HepG2 (cell line): ENCODE data around the gene TIAM1. TPM values are rescaled to one million over a fixed set of nuclear protein-coding genes. Genes with fewer than 3 reads are reported as not detected.

Source experiments
- ATAC-seq: fragments of 200-7000 bp; cut with Tn5 transposase; 3 replicates; pipeline ENCODE4 v1.9.1; 2020; ENCODE audit warnings: mild to moderate bottlenecking, moderate library complexity
- BruUV-seq: library from RNA; stranded (reverse); fragments of 400-500 nt; replicated peaks from 2 replicates; lab custom pipeline; 2021; lab: Mats Ljungman, UMichigan
- CTCF ChIA-PET: fragments of 300-600 bp; formaldehyde crosslinking; extraction: SDS; loops from one replicate; lab custom pipeline; 2021; ENCODE audit warnings: low total read pairs, inconsistent platforms, low intra/inter-chr PET ratio; lab: Yijun Ruan, JAX
- POLR2A ChIA-PET: fragments of 350-600 bp; sonication (Branson Sonifier 250); formaldehyde crosslinking; loops from one replicate; lab custom pipeline; 2020; ENCODE audit warnings: antibody characterized with exemption, inconsistent platforms; lab: Yijun Ruan, JAX
- DNase-seq: peaks from one replicate; pipeline ENCODE4 v3.0.0-alpha.2; 2015; ENCODE audit warnings: low spot score
- FAIRE-seq: peaks from 3 replicates; lab custom pipeline; 2011; peaks lifted over from hg19 to GRCh38; lab: Jason Lieb, UNC
- H2AFZ ChIP-seq: one replicate; pipeline ENCODE4 v1.6.1; 2011; ENCODE audit warnings: low read length, inconsistent platforms
- H3K27ac ChIP-seq: fragments of 300-600 bp; 3 replicates; pipeline ENCODE4 v1.8.0; 2011; ENCODE audit warnings: mixed run types, mild to moderate bottlenecking, mixed read lengths, low read length, inconsistent platforms; ENCODE audit not compliant: insufficient read depth; ENCODE audit errors: extremely low read length
- H3K27me3 ChIP-seq, 2 experiments: fragments of 200-600 bp in 1 of 2; 2 replicates in 1 of 2; 3 replicates in 1 of 2; pipeline versions ENCODE4 v1.6.0 to v1.8.0; 2011; ENCODE audit warnings: low read length in 2 of 2, mild to moderate bottlenecking in 2 of 2, moderate library complexity in 2 of 2, inconsistent platforms in 1 of 2; ENCODE audit not compliant: insufficient read depth in 2 of 2, control insufficient read depth in 1 of 2
- H3K36me3 ChIP-seq, 2 experiments: fragments of 200-600 bp in 1 of 2; replicated peaks in 1 of 2; 2 replicates in 1 of 2; 3 replicates in 1 of 2; pipeline versions ENCODE4 v1.5.1 to v1.8.0; 2011; ENCODE audit warnings: low read length in 2 of 2, inconsistent platforms in 1 of 2; ENCODE audit not compliant: insufficient read depth in 2 of 2, control insufficient read depth in 1 of 2
- H3K4me1 ChIP-seq: 2 replicates; pipeline ENCODE4 v1.5.1; 2012; ENCODE audit warnings: low read length, inconsistent platforms; ENCODE audit not compliant: insufficient read depth
- H3K4me2 ChIP-seq: 2 replicates; pipeline ENCODE4 v1.6.0; 2011; ENCODE audit warnings: low read depth, low read length, inconsistent platforms
- H3K4me3 ChIP-seq, 3 experiments: fragments of 200-600 bp in 1 of 3; sonication (generic), shearing (Covaris generic) in 1 of 3; replicated peaks in 1 of 3; 2 replicates each; pipeline ENCODE4 v1.5.1; 2011 to 2016; ENCODE audit warnings: low read length in 3 of 3, inconsistent platforms in 2 of 3, low read depth in 2 of 3, mild to moderate bottlenecking in 2 of 3, control low read depth in 1 of 3, mixed read lengths in 1 of 3; ENCODE audit not compliant: insufficient read depth in 1 of 3
- H3K79me2 ChIP-seq: one replicate; pipeline ENCODE4 v1.6.1; 2011; ENCODE audit warnings: low read length, inconsistent platforms; ENCODE audit not compliant: insufficient read depth
- H3K9ac ChIP-seq: 2 replicates; pipeline ENCODE4 v1.6.0; 2011; ENCODE audit warnings: mild to moderate bottlenecking, low read depth, low read length, inconsistent platforms; ENCODE audit not compliant: insufficient read depth
- H3K9me3 ChIP-seq: 2 replicates; pipeline ENCODE4 v1.5.1; 2012; ENCODE audit warnings: mild to moderate bottlenecking, low read length
- H4K20me1 ChIP-seq: 2 replicates; pipeline ENCODE4 v1.6.0; 2011; ENCODE audit warnings: inconsistent platforms, mild to moderate bottlenecking, low read length, moderate library complexity; ENCODE audit not compliant: insufficient read depth
- E2F5 ChIP-seq: sonication (generic); formaldehyde crosslinking; conservative IDR thresholded peaks from 2 replicates; pipeline ENCODE4 v1.4.0; 2020; ENCODE audit warnings: missing genetic modification reagents
- MIER3 ChIP-seq: IDR thresholded peaks from 2 replicates; pipeline ENCODE4 v1.6.1; 2016; ENCODE audit warnings: missing compliant biosample characterization, borderline replicate concordance
- ZNF281 ChIP-seq: sonication (generic); formaldehyde crosslinking; IDR thresholded peaks from 2 replicates; pipeline ENCODE4 v1.4.0; 2020; ENCODE audit warnings: missing genetic modification reagents, borderline replicate concordance
- ZNF790 ChIP-seq: sonication (generic); formaldehyde crosslinking; IDR thresholded peaks from 2 replicates; pipeline ENCODE4 v1.8.0; 2022; ENCODE audit warnings: missing genetic modification reagents, mild to moderate bottlenecking, borderline replicate concordance
- WGBS: methylation state at CpG from one replicate; pipeline ENCODE4 v1.1.6; 2017; ENCODE audit warnings: low lambda C conversion rate; 5-methylcytosine and 5-hydroxymethylcytosine counted together
- in situ Hi-C: cut with HindIII; loops from 2 replicates; pipeline ENCODE4 v1.10.0; 2017; ENCODE audit warnings: low pct_unique_long_range_greater_than_20kb; ENCODE audit not compliant: extremely low pct_ligation_motif_present
- intact Hi-C: fragments of 100-400 bp; cut with micrococcal nuclease; formaldehyde crosslinking; loops from one replicate; pipeline ENCODE4 v1.10.0; 2022; ENCODE audit not compliant: unreplicated experiment
- polyA plus RNA-seq, 8 experiments: library from polyadenylated mRNA; depleted of rRNA in 3 of 8; stranded (reverse) in 7 of 8; unstranded in 1 of 8; fragments of >200 nt; fragmentation: Illumina TruSeq in 4 of 8; extraction: Trizol in 4 of 8; gene quantifications; 2 replicates each; pipeline versions ENCODE4 v1.2.1 to v1.2.3, GENCODE V29; 2011 to 2016; ENCODE audit warnings: low read depth in 4 of 8, missing spikeins in 1 of 8, mixed read lengths in 1 of 8; ENCODE audit not compliant: insufficient read depth in 1 of 8
- total RNA-seq, 5 experiments: library from RNA; depleted of rRNA; stranded (reverse); fragments of >200 nt; fragmentation: Illumina TruSeq; extraction: Trizol; gene quantifications; 2 replicates each; pipeline ENCODE4 v1.2.3, GENCODE V29; 2016; ENCODE audit warnings: low read depth in 1 of 5

TIAM1 gene
- total and polyA plus RNA-seq, 2 of the 13 experiments (the other 11 are each of a cell fraction or from before 2014, with no cell fraction given) = 0.13 to 0.24 TPM

- in situ Hi-C loops (no loop called here), intact Hi-C loops (no loop called here)
- no TSS peak for BruUV-seq
- H3K36me3 ChIP-seq = no peaks in the 10 kb centered on the region
- FAIRE-seq (no peak), ATAC-seq (no peak), DNase-seq (no peak)
- no peak overlapping the region for H2AFZ ChIP-seq
- no peaks in the 10 kb centered on the region for H4K20me1 ChIP-seq
- H3K9me3 ChIP-seq = no peaks in the 10 kb centered on the region
- CTCF ChIA-PET = no interaction called here
- no peak overlapping the region for H3K4me2 ChIP-seq
- H3K27me3 ChIP-seq = no peaks in the 10 kb centered on the region; a peak in 1 of 5 replicates
- WGBS = 62% methylated on average over 6 of the region's 6 CpGs
- no peak overlapping the region for H3K9ac ChIP-seq
- H3K4me1 ChIP-seq = peaks cover 6% of the 10 kb centered on the region; the same call in 1 of the 2 replicates
- no peak overlapping the region for H3K27ac ChIP-seq
- no peaks in the 10 kb centered on the region for H3K79me2 ChIP-seq
- POLR2A ChIA-PET = no interaction called here
- no peak overlapping the region for H3K4me3 ChIP-seq
- TF ChIP-seq MIER3 = no peak
- no peak for TF ChIP-seq ZNF790 (CRISPR knock-in tag)
- TF ChIP-seq E2F5 (CRISPR knock-in tag) = no peak
- TF ChIP-seq ZNF281 (CRISPR knock-in tag) = no peak
Observed at GRCh38 chr21:31298618-31299269, 45.3 kb downstream of the TIAM1 start.
